Measurements from ENCODE around the gene AHCYL1. TPM values are rescaled to one million over a fixed set of nuclear protein-coding genes. Genes with fewer than 3 reads are reported as not detected.
A peak's percentile ranks its signal among the peaks of the same experiment; 100 is the strongest.

Gene AHCYL1
- total and polyA plus RNA-seq, 2 of the 8 experiments (the other 6 are each of a cell fraction or from before 2014, with no cell fraction given), result 64.5 to 95.9 TPM

GRCh38 chr1:109975718-109976117 is 8.8 kb upstream of the AHCYL1 start:
- Histone ChIP-seq H3K9ac (replicated peaks in 1 of 4; ENCODE audit: extremely low read depth in 1 of 4, low read depth in 3 of 4, low read length in 3 of 4) (no peak overlapping the region), H3K9me3 (ENCODE audit: insufficient read depth in 2 of 2, low read depth in 1 of 2, low read length in 1 of 2) (no peaks in the 10 kb centered on the region), H3K36me3 (ENCODE audit: control insufficient read depth in 2 of 4, insufficient read depth in 4 of 4, low read length in 3 of 4) (no peaks in the 10 kb centered on the region), H2AK5ac (ENCODE audit: low read depth, low read length) (no peak overlapping the region), H3K79me1 (ENCODE audit: low read depth, low read length) (no peaks in the 10 kb centered on the region), H3K18ac (ENCODE audit: extremely low read depth, low read length) (no peak overlapping the region), H3K4me1 (replicated peaks in 1 of 4; ENCODE audit: control insufficient read depth in 3 of 4, insufficient read depth in 4 of 4, low read length in 3 of 4) (no peaks in the 10 kb centered on the region), H4K5ac (ENCODE audit: insufficient read length, low read depth, low read length) (no peak overlapping the region), H2AFZ (ENCODE audit: low read length) (no peak overlapping the region), H3K23ac (ENCODE audit: insufficient read length) (no peak overlapping the region), H3K27ac (ENCODE audit: low read depth, low read length) (no peak overlapping the region), H4K91ac (replicated peaks; ENCODE audit: insufficient read length, low read length) (no peak overlapping the region), H2BK15ac (ENCODE audit: low read length) (no peak overlapping the region), H2BK5ac (ENCODE audit: low read depth, low read length) (no peak overlapping the region), H3K4ac (replicated peaks; ENCODE audit: insufficient read length, low read depth, low read length) (no peak overlapping the region), H3K4me2 (ENCODE audit: insufficient read depth in 1 of 2, low read depth in 2 of 2, low read length in 2 of 2) (no peak overlapping the region), H4K20me1 (replicated peaks in 1 of 2; ENCODE audit: control insufficient read depth in 1 of 2, insufficient read depth in 2 of 2, low read length in 2 of 2) (no peaks in the 10 kb centered on the region), H3K79me2 (ENCODE audit: control insufficient read depth in 1 of 2, insufficient read depth in 2 of 2, low read length in 2 of 2) (no peaks in the 10 kb centered on the region), H2BK12ac (ENCODE audit: low read depth, low read length) (0 out of 2 replicates have a peak overlapping the region, but pooled peaks have one; percentile 68), H3K4me3 (ENCODE audit: extremely low read depth in 1 of 4, insufficient read depth in 2 of 4, low read depth in 3 of 4, low read length in 4 of 4) (no peak overlapping the region), H2BK120ac (replicated peaks; ENCODE audit: low read depth, low read length) (no peak overlapping the region), H2BK20ac (ENCODE audit: low read length) (no peak overlapping the region), H3K23me2 (ENCODE audit: low read depth, low read length) (no peaks in the 10 kb centered on the region), H3K27me3 (replicated peaks in 1 of 4; ENCODE audit: control insufficient read depth in 3 of 4, extremely low read depth in 1 of 4, insufficient read depth in 3 of 4, low read length in 3 of 4) (no peaks in the 10 kb centered on the region), H3K56ac (replicated peaks; ENCODE audit: insufficient read length, low read depth, low read length) (no peak overlapping the region), H4K8ac (ENCODE audit: extremely low read depth, insufficient read depth, low read length) (no peak overlapping the region), H3K14ac (ENCODE audit: insufficient read length) (no peak overlapping the region)
- no peak for DNase-seq (ENCODE audit: low read depth in 1 of 2, low spot score in 2 of 2)
- 80% methylated on average over 3 of the region's 3 CpGs; no CpG with 5 or more reads in 1 of the 2 experiments for WGBS, 2 experiments (ENCODE audit: extremely low coverage in 1 of 2, insufficient coverage in 1 of 2, insufficient read length in 1 of 2, insufficient replicate concordance in 2 of 2, low coverage in 1 of 2, low lambda C conversion rate in 2 of 2, missing lambda C conversion rate in 1 of 2)
- CTCF ChIA-PET (ENCODE audit: partially characterized antibody), result interaction anchor here (0.8 to 18.1 kb wide), 5 partner anchors 9 to 194 kb away, joined by 3 to 700 read pairs (median 4); partner anchors contain the start of gene AHCYL1
- TF ChIP-seq SRF (IDR thresholded peaks at IDR 0.05; ENCODE audit: low read depth, low read length) (no peak), HDAC6 (IDR thresholded peaks at IDR 0.05; ENCODE audit: low read depth, low read length) (no peak)
- POLR2A ChIA-PET (ENCODE audit: partially characterized antibody), result no interaction called here
- FAIRE-seq, result no peak

All from H1 (cell line).